ENCODE results near the gene CCDC85C. TPM values are rescaled to one million over a fixed set of nuclear protein-coding genes. Genes with fewer than 3 reads are reported as not detected.

Gene CCDC85C
- total and polyA plus RNA-seq, 10 of the 15 experiments (the other 5 are each of a cell fraction or from before 2014, with no cell fraction given), result 0.03 to 3.6 (median 1.1) TPM

DNA sequence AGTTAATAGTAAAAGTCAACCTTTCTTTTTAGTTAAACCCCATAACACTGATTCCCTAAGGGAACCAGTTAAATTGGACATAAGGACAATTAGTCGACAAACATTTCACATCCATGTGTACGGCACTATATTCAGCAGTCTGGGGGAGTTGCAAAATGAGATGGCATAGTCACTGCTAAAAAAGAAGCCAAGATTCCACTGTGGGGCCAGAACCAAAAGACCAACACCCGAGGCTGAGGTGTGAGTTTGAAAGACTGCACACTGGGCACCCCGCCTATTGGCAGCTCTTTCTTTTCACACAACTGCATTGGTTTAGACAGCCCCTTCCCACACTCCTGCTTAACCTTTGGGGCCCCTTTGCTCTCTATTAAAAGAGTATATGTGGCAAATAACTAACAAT is 140.0 kb downstream of the CCDC85C start (continued):
- TF ChIP-seq CTCF (IDR thresholded peaks at IDR 0.05 in 2 of 3, conservative IDR thresholded peaks at IDR 0.05 in 1 of 3; ENCODE audit: control insufficient read depth in 2 of 3, extremely low read depth in 1 of 3, insufficient read depth in 1 of 3, low read depth in 3 of 3, low read length in 3 of 3) (no peak), RUNX3 (IDR thresholded peaks at IDR 0.05; ENCODE audit: low read length) (no peak), RB1 (IDR thresholded peaks at IDR 0.05; ENCODE audit: borderline replicate concordance) (no peak), SREBF1 (IDR thresholded peaks at IDR 0.05; ENCODE audit: low read length) (no peak), CHD1 (IDR thresholded peaks at IDR 0.05; ENCODE audit: low read depth, low read length) (no peak), FOXK2 (IDR thresholded peaks at IDR 0.05) (no peak), YBX1 (IDR thresholded peaks at IDR 0.05) (no peak), WRNIP1 (IDR thresholded peaks at IDR 0.05; ENCODE audit: borderline replicate concordance, low read depth, low read length) (no peak), CREM (IDR thresholded peaks at IDR 0.05; ENCODE audit: low read depth) (no peak), MTA3 (IDR thresholded peaks at IDR 0.05; ENCODE audit: borderline replicate concordance, low read length) (no peak), NBN (IDR thresholded peaks at IDR 0.05) (no peak)

- Histone ChIP-seq H3K4me2 (ENCODE audit: control insufficient read depth, insufficient read depth) (no peak overlapping the region), H3K4me1 (ENCODE audit: control insufficient read depth, insufficient read depth, low read length) (no peaks in the 10 kb centered on the region), H4K20me1 (ENCODE audit: control insufficient read depth, insufficient read depth) (no peaks in the 10 kb centered on the region), H3K4me3 (no peak overlapping the region), H3K9ac (ENCODE audit: control insufficient read depth, insufficient read depth, low read length) (no peak overlapping the region), H3K9me3 (replicated peaks; ENCODE audit: control insufficient read depth, insufficient read depth, low read length) (no peaks in the 10 kb centered on the region), H3K36me3 (ENCODE audit: control insufficient read depth in 2 of 2, insufficient read depth in 2 of 2, low read length in 1 of 2) (peaks cover 23 to 35% of the 10 kb centered on the region in 2 experiments), H3K27ac (ENCODE audit: control insufficient read depth, insufficient read depth) (no peak overlapping the region), H3K27me3 (replicated peaks in 1 of 2; ENCODE audit: control insufficient read depth in 2 of 2, insufficient read depth in 2 of 2, low read length in 1 of 2) (no peaks in the 10 kb centered on the region), H3K79me2 (ENCODE audit: control insufficient read depth, insufficient read depth, low read length) (no peaks in the 10 kb centered on the region), H2AFZ (ENCODE audit: control insufficient read depth, low read depth, low read length) (no peak overlapping the region)
- intact Hi-C loops (cut with micrococcal nuclease; ENCODE audit: unreplicated experiment) (no loop called here), in situ Hi-C loops (cut with MboI) (no loop called here)
- BruUV-seq (replicated peaks), result no TSS peak
- POLR2A ChIA-PET, result interaction anchor here (1.4 kb wide), 1 partner anchor 9 kb away, joined by 3 read pairs; no protein-coding TSS in a partner anchor
- DNase-seq (ENCODE audit: low read depth, low spot score) (no peak), ATAC-seq (no peak), FAIRE-seq (no peak)
- RAD21 ChIA-PET (ENCODE audit: unreplicated experiment), result no interaction called here
- WGBS (ENCODE audit: insufficient coverage, insufficient replicate concordance, low lambda C conversion rate, missing lambda C conversion rate), result 55% methylated on average over 6 of the region's 6 CpGs
- SMC1A ChIA-PET (ENCODE audit: uncharacterized antibody, unreplicated experiment), result no interaction called here
- TF ChIP-seq IRF5 (IDR thresholded peaks at IDR 0.05; ENCODE audit: borderline replicate concordance), result no peak
- TF ChIP-seq CTCF (IDR thresholded peaks at IDR 0.05 in 2 of 3, conservative IDR thresholded peaks at IDR 0.05 in 1 of 3; ENCODE audit: control insufficient read depth in 2 of 3, extremely low read depth in 1 of 3, insufficient read depth in 1 of 3, low read depth in 3 of 3, low read length in 3 of 3), result no peak
- no peak for TF ChIP-seq NFXL1 (IDR thresholded peaks at IDR 0.05; ENCODE audit: borderline replicate concordance)
- TF ChIP-seq IRF4 (IDR thresholded peaks at IDR 0.05; ENCODE audit: low read depth, low read length), result no peak
- TF ChIP-seq PAX8 (IDR thresholded peaks at IDR 0.05), result no peak
- TF ChIP-seq EP300 (IDR thresholded peaks at IDR 0.05; ENCODE audit: borderline replicate concordance in 1 of 2, control insufficient read depth in 1 of 2, low read depth in 2 of 2, low read length in 2 of 2), result no peak
- no peak for TF ChIP-seq WRNIP1 (IDR thresholded peaks at IDR 0.05; ENCODE audit: borderline replicate concordance, low read depth, low read length)
- TF ChIP-seq RAD51 (IDR thresholded peaks at IDR 0.05), result no peak
- CTCF ChIA-PET, result interaction anchor here (1.3 to 1.8 kb wide), 2 partner anchors 9 to 46 kb away, joined by 4 to 6 read pairs; no protein-coding TSS in a partner anchor
Measured at GRCh38 chr14:99462210-99462609, 141.8 kb downstream of the CCDC85C start.

Data from GM12878 (cell line).